ENCODE measurements around the gene MIS12.

GRCh38 chr17:5500589-5501391 is 14.4 kb downstream of the MIS12 start:
- TF ChIP-seq POLR2A (IDR thresholded peaks at IDR 0.05; ENCODE audit: low read length) (no peak), RFX5 (IDR thresholded peaks at IDR 0.05) (no peak), POLR2AphosphoS2 (conservative IDR thresholded peaks at IDR 0.05; ENCODE audit: low read length) (no peak), JUN (IDR thresholded peaks at IDR 0.05) (no peak), RCOR1 (IDR thresholded peaks at IDR 0.05; ENCODE audit: low read depth, low read length) (no peak), CEBPB (IDR thresholded peaks at IDR 0.05) (no peak), RNF2 (IDR thresholded peaks at IDR 0.05; ENCODE audit: borderline replicate concordance, low read depth) (no peak; the same call in 1 of the 2 replicates), NR3C1 (IDR thresholded peaks at IDR 0.05) (no peak), EP300 (IDR thresholded peaks at IDR 0.05) (no peak), SREBF2 (IDR thresholded peaks at IDR 0.05) (no peak), RAD21 (conservative IDR thresholded peaks at IDR 0.05 in 1 of 2, IDR thresholded peaks at IDR 0.05 in 1 of 2) (no peak)
- TF ChIP-seq, protein P1, sequence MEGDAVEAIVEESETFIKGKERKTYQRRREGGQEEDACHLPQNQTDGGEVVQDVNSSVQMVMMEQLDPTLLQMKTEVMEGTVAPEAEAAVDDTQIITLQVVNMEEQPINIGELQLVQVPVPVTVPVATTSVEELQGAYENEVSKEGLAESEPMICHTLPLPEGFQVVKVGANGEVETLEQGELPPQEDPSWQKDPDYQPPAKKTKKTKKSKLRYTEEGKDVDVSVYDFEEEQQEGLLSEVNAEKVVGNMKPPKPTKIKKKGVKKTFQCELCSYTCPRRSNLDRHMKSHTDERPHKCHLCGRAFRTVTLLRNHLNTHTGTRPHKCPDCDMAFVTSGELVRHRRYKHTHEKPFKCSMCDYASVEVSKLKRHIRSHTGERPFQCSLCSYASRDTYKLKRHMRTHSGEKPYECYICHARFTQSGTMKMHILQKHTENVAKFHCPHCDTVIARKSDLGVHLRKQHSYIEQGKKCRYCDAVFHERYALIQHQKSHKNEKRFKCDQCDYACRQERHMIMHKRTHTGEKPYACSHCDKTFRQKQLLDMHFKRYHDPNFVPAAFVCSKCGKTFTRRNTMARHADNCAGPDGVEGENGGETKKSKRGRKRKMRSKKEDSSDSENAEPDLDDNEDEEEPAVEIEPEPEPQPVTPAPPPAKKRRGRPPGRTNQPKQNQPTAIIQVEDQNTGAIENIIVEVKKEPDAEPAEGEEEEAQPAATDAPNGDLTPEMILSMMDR (IDR thresholded peaks at IDR 0.05), result no peak
- TF ChIP-seq, protein P2, sequence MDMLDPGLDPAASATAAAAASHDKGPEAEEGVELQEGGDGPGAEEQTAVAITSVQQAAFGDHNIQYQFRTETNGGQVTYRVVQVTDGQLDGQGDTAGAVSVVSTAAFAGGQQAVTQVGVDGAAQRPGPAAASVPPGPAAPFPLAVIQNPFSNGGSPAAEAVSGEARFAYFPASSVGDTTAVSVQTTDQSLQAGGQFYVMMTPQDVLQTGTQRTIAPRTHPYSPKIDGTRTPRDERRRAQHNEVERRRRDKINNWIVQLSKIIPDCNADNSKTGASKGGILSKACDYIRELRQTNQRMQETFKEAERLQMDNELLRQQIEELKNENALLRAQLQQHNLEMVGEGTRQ (IDR thresholded peaks at IDR 0.05), result no peak

Measured in A549 (cell line).